Stimulated activated effector memory CD8-positive, alpha-beta T cell treated with anti-CD3 and anti-CD28 coated beads, Interleukin-12 subunit alpha, Interleukin-12 subunit beta, amount 100 ng/mL, for 72 hours (primary cell): Measurements from ENCODE around the gene USP43.

ENCODE experiments used
- ATAC-seq: fragments of 150-1000 bp; cut with Tn5 transposase; 2 replicates; pipeline ENCODE4 v1.10.0; 2021
- DNase-seq, 2 donors: peaks; one replicate each; pipeline ENCODE4 v3.0.0; 2021 to 2022; ENCODE audit warnings: low spot score in 2 of 2
- H3K27ac Mint-ChIP-seq: one replicate; pipeline ENCODE4 v1.8.0; 2022; ENCODE audit warnings: mild to moderate bottlenecking, mixed read lengths
- H3K36me3 Mint-ChIP-seq: one replicate; pipeline ENCODE4 v1.8.0; 2022; ENCODE audit warnings: mild to moderate bottlenecking, mixed read lengths
- H3K4me1 Mint-ChIP-seq: one replicate; pipeline ENCODE4 v1.8.0; 2022; ENCODE audit warnings: mixed read lengths
- H3K4me3 Mint-ChIP-seq: one replicate; pipeline ENCODE4 v1.8.0; 2022; ENCODE audit warnings: mild to moderate bottlenecking, mixed read lengths
- H3K9me3 Mint-ChIP-seq: one replicate; pipeline ENCODE4 v1.8.0; 2022; ENCODE audit warnings: mixed read lengths

USP43 gene

DNA sequence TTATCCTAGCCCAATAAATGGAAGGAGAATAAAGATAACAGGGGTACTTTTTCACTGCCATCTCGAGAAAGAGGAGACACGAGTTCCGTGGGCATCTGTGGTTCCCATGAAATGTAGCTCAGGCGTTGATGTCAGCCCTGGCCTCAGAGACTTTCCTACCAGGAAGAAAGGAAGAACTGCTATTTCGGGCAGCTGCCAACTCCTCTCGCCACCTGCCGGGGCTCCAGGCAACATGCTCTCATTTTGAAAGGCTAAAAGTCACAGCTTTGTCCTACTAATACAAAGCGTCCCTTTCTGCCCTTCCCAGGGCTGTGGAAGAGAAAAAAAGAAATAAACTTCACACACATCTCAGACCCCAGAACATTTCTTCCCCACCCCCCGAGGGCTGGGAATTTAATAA is 80.3 kb downstream of the USP43 start:
- ATAC-seq (no peak), DNase-seq (no peak)
- Mint-ChIP-seq H3K36me3 (no peaks in the 10 kb centered on the region), H3K4me3 (no peak overlapping the region), H3K4me1 (no peaks in the 10 kb centered on the region), H3K9me3 (no peaks in the 10 kb centered on the region), H3K27ac (no peak overlapping the region)

DNA sequence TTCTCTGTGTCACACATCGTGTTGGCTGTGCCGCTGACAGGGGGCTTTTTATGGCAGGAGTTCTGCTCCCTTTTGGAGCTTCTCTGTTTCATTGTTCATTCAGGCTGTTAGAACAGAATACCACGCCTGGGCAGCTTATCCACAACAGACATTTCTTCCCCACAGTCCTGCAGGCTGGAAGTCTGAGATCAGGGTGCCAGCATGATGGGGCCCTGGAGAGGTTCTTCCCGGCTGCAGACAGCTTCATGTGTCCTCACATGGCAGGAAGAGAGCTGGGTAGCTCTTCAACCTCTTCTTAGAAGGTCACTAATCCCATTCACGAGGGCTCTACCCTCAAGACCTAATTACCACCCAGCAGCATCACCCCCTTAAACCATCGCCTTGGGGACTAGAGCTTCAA is 81.0 kb downstream of the USP43 start:
- no peak for ATAC-seq
- Mint-ChIP-seq H3K36me3 (no peaks in the 10 kb centered on the region), H3K9me3 (no peaks in the 10 kb centered on the region), H3K4me1 (no peaks in the 10 kb centered on the region), H3K27ac (no peak overlapping the region), H3K4me3 (no peak overlapping the region)
- no peak for DNase-seq

DNA sequence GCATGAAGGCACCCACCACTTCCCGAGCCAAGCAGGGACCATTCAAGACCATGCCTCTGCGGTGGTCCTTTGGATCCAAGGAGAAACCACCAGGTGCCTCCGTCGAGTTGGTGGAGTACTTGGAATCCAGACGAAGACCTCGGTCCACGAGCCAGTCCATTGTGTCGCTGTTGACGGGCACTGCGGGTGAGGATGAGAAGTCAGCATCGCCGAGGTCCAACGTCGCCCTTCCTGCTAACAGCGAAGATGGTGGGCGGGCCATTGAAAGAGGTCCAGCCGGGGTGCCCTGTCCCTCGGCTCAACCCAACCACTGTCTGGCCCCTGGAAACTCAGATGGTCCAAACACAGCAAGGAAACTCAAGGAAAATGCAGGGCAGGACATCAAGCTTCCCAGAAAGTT is 82.7 kb downstream of the USP43 start:
- ATAC-seq: no peak

DNA sequence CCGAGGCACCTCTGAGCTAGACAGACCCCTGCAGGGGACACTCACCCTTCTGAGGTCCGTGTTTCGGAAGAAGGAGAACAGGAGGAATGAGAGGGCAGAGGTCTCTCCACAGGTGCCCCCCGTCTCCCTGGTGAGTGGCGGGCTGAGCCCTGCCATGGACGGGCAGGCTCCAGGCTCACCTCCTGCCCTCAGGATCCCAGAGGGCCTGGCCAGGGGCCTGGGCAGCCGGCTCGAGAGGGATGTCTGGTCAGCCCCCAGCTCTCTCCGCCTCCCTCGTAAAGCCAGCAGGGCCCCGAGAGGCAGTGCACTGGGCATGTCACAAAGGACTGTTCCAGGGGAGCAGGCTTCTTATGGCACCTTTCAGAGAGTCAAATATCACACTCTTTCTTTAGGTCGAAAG is 83.2 kb downstream of the USP43 start:
- Mint-ChIP-seq H3K27ac (no peak overlapping the region), H3K4me3 (no peak overlapping the region), H3K4me1 (no peaks in the 10 kb centered on the region), H3K9me3 (no peaks in the 10 kb centered on the region), H3K36me3 (no peaks in the 10 kb centered on the region)
- DNase-seq (no peak), ATAC-seq (no peak)

More for the DNA sequence above, 82.7 kb downstream of the USP43 start:
- H3K4me1 Mint-ChIP-seq: no peaks in the 10 kb centered on the region
- no peak overlapping the region for H3K4me3 Mint-ChIP-seq
- no peaks in the 10 kb centered on the region for H3K9me3 Mint-ChIP-seq
- DNase-seq: no peak
- no peak overlapping the region for H3K27ac Mint-ChIP-seq
- H3K36me3 Mint-ChIP-seq: no peaks in the 10 kb centered on the region

DNA sequence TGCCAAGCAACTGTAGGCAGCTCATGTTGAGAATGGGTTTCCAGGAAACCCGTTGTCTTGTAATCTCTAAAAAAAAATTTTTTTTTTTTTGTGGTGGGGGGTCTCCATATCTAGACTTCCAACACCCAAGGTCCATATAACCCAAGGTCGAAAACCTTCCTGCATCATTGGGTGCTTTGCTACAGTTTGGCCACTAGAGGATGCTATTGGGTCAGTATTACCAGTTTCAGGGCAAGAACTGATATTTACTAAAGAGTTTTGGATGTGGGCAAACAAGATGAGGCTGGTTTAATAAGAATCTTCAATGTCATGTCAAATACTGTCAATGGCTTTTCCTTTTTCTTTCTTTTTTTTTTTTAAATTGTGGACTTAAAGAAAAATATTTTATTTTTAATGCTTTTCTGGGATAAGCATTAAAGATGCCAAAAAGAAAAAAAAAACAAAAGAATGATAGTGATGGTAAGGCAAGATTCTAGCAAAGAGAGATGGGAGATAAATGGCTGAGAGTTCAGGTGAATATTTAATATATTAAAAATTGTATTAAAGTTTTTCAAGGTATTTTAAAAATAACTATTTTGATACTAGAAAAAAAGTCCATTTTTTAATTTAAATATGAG is 83.8 kb downstream of the USP43 start:
- no peak overlapping the region for H3K4me3 Mint-ChIP-seq
- ATAC-seq (no peak), DNase-seq (no peak)
- no peak overlapping the region for H3K27ac Mint-ChIP-seq
- no peaks in the 10 kb centered on the region for H3K9me3 Mint-ChIP-seq
- no peaks in the 10 kb centered on the region for H3K4me1 Mint-ChIP-seq
- no peaks in the 10 kb centered on the region for H3K36me3 Mint-ChIP-seq

DNA sequence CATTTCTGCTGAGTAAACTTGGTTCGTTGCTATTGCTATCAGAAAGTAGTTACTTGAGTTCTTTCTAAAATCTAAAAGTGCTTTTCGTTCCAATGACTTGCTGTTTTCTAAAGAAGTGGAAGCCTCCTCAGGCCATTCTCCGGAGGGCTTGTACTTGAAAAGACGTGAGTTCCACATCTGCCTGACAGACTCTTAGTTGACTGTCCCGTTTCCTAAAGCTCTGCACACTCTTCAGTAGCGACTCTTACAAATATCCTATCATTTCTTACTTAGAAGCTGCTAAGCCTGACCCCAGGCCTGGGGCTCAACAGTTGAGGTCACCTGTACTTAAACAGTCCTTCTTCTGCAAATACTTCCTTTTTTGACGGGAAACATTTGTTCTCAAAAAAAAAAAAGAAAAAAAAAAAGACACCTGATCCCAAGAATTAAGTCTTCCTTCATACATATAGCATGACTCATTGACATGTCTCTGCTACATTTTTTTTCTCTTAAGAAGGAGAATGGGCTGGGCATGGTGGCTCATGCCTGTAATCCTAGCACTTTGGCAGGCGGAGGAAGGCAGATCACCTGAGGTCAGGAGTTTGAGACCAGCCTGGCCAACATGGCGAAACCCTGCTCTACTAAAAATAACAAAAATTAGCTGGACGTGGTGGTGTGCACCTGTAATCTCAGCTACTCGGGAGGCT is 84.6 kb downstream of the USP43 start:
- no peak for ATAC-seq
- H3K27ac Mint-ChIP-seq: no peak overlapping the region
- H3K36me3 Mint-ChIP-seq: no peaks in the 10 kb centered on the region
- no peaks in the 10 kb centered on the region for H3K4me1 Mint-ChIP-seq
- no peaks in the 10 kb centered on the region for H3K9me3 Mint-ChIP-seq
- no peak overlapping the region for H3K4me3 Mint-ChIP-seq
- DNase-seq: no peak

DNA sequence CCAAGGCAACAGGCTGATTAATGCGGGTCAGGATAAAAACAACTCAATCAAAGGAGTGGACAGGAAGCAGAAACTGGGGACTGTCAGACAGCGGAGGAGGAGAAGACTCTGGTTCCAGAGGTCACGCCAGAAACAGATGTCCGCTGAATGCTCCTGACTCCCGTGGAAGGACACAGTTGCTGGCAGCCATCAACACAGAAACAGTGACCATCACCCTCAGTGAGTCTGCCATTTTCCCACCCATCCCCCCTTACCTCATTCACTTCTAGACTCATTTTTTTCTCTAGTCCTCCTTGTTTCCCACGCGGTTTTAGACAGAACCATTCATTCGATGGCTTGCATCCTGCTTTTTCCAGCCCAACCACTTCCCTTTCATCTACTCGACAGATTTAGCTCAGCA is 105.2 kb downstream of the USP43 start:
- no peak overlapping the region for H3K4me3 Mint-ChIP-seq
- no peak overlapping the region for H3K27ac Mint-ChIP-seq
- H3K4me1 Mint-ChIP-seq: no peaks in the 10 kb centered on the region
- no peak for ATAC-seq
- DNase-seq: no peak
- H3K36me3 Mint-ChIP-seq: no peaks in the 10 kb centered on the region
- H3K9me3 Mint-ChIP-seq: no peaks in the 10 kb centered on the region

DNA sequence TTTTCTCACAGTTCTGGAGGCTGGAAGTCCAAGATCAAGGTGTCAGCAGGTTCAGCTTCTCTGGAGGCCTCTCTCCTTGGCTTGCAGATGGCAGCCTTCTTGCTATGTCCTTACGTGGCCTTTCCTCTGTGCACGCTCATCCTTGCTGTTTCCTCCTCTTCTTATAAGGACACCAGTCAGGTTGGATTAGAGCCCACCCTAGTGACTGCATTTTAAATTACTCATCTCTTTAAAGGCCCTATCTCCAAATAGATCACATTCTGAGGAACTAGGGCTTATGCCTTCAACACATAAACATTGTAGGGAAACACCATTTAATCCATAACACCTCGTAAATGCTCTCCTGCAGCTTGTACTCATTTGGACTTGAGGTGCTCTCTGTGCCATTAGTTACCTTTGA is 109.8 kb downstream of the USP43 start:
- H3K27ac Mint-ChIP-seq: no peak overlapping the region
- no peak overlapping the region for H3K4me3 Mint-ChIP-seq
- no peaks in the 10 kb centered on the region for H3K9me3 Mint-ChIP-seq
- DNase-seq (no peak), ATAC-seq (no peak)
- H3K36me3 Mint-ChIP-seq: no peaks in the 10 kb centered on the region
- H3K4me1 Mint-ChIP-seq: no peaks in the 10 kb centered on the region

DNA sequence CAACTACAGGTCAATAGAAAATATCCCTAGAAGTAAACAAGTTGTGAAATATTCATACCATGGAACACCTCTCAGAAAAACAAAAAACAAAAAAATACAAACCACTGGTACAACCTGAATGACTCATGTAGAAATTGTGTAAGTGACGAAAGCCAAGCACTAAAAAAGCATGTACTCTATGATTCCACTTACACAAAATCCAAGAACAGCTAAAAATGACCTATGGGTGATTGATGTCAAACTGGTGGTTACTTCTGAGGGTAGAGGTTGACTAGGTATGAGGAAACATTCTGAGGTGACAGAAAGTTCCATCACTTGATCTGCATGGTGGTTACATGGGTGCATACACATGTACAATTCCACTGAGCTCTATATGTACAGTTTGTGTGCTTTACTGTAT is 114.9 kb downstream of the USP43 start:
- H3K27ac Mint-ChIP-seq: no peak overlapping the region
- DNase-seq: no peak
- no peak overlapping the region for H3K4me3 Mint-ChIP-seq
- no peaks in the 10 kb centered on the region for H3K36me3 Mint-ChIP-seq
- H3K4me1 Mint-ChIP-seq: peaks cover 6% of the 10 kb centered on the region
- no peaks in the 10 kb centered on the region for H3K9me3 Mint-ChIP-seq
- peak; percentile 75 for ATAC-seq

DNA sequence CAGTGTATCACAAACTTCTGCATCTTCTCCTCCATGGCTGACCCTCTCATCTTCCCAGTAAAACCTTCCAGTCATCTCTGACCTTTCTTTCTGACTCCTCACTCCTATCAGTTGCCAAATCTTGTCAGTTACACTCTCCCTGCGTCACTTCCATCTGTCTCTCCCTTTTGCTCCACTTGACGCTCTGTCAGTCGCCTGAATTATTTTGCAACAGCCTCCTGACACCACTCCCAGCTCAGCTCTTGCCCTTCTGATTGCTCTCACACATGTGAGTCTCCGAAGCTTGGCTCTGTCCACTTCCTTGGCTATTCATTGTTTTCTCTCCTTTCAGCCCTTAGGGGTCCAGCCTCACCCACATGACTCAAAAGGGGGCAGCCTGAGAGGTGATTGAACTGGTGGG is 118.3 kb downstream of the USP43 start:
- H3K4me3 Mint-ChIP-seq: no peak overlapping the region
- H3K36me3 Mint-ChIP-seq: no peaks in the 10 kb centered on the region
- DNase-seq (no peak), ATAC-seq (peak; percentile 48)
- no peak overlapping the region for H3K27ac Mint-ChIP-seq
- H3K9me3 Mint-ChIP-seq: no peaks in the 10 kb centered on the region
- peaks cover 6% of the 10 kb centered on the region for H3K4me1 Mint-ChIP-seq

DNA sequence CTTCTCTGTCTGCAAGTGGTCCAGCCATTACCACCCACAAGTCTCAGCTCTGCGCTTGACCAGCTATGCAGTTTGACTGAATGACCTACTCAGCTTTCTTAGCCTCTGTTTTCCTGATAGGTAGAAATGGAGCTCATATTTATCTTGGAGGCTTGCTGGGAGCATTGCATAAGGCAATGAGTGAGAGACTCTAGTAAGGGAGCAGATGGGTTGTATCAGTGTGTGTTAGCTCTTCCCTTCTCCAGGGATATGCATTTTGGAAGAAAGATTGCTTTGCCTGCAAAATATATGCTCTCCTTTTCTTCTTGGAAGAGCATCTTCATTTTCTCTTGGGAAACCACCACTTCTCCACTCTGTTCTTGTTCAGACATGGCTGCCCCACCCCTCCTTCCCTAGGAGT is 120.0 kb downstream of the USP43 start:
- Mint-ChIP-seq H3K4me1 (peaks cover 6% of the 10 kb centered on the region), H3K4me3 (no peak overlapping the region), H3K9me3 (no peaks in the 10 kb centered on the region), H3K27ac (no peak overlapping the region), H3K36me3 (no peaks in the 10 kb centered on the region)
- no peak for ATAC-seq
- no peak for DNase-seq

DNA sequence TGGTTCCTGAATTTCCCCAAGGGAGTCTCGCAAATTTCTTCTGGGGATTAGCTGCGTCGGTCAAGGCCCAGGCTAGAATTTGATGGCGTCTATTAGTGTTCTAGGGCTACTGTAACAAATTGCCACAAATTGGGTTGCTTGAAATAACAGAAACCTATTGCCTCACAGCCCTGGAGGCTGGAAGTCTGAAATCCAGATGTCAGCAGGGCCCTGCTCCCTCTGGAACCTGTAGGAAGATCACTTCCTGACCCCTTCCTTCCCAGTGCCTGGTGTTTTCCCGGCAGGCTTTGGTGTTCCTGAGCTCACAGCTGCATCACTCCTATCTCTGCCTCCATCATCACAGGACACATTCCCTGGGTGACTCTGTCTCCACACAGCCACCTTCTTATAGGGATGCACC is 121.7 kb downstream of the USP43 start:
- no peak overlapping the region for H3K27ac Mint-ChIP-seq
- no peak for ATAC-seq
- H3K4me3 Mint-ChIP-seq: no peak overlapping the region
- H3K36me3 Mint-ChIP-seq: no peaks in the 10 kb centered on the region
- H3K9me3 Mint-ChIP-seq: no peaks in the 10 kb centered on the region
- no peak for DNase-seq
- H3K4me1 Mint-ChIP-seq: peaks cover 6% of the 10 kb centered on the region

DNA sequence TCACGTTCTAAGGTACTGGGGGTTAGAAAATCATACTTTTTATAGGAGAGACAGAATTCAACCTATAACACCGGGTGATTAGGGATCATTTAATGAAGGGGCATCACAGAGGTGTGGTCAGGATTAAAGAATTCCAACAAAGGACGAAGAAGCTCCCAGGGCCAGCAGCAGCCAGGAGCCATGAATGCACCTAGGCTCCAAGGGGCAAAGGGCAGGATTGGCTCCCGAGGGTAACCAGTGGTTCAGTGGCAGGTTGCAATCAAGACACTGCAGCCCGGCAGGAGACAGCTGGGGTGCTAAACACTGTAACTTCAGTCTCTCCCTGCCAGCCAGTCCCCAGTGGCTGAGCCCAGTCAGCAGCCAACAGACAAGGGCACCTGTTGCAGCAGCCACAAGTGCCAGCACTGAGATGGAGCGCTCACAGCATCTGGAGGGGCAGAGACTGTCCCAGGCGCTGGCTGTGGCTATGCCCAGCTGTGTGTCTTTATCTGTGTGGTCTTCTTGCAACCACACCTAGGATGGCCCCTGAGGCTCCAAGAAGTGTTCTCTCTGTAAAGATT is 122.2 kb downstream of the USP43 start:
- no peaks in the 10 kb centered on the region for H3K9me3 Mint-ChIP-seq
- ATAC-seq (no peak), DNase-seq (no peak)
- H3K4me3 Mint-ChIP-seq: no peak overlapping the region
- no peaks in the 10 kb centered on the region for H3K36me3 Mint-ChIP-seq
- peaks cover 6% of the 10 kb centered on the region for H3K4me1 Mint-ChIP-seq
- H3K27ac Mint-ChIP-seq: no peak overlapping the region

DNA sequence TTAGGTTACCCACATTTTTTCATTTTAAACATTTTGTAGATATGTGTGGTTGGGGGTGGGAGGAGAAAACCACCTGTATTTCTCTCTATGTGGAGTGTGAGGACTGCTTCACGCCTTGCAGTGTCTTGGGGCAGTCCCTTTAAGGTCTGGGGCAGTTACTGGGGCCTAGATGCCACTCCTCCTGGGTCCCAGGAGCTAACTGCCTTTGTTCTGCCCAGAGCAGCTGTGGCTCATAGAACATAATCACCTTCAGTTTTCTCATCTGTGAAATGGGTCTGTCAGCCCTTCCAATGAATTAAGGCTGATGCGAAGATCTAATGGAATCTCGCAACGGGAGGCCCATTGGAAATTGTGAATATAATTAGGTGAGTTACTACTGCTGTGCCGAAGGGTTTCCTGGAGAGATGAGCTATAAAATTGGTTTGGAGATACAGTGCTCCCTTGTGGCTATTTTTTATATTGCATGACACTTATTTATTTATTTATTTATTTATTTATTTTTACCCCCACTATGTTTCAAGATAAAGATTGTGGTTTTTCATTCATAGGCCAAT is 123.1 kb downstream of the USP43 start:
- no peak overlapping the region for H3K4me3 Mint-ChIP-seq
- H3K36me3 Mint-ChIP-seq: no peaks in the 10 kb centered on the region
- DNase-seq (no peak), ATAC-seq (peak; percentile 50)
- H3K4me1 Mint-ChIP-seq: peaks cover 4% of the 10 kb centered on the region
- H3K9me3 Mint-ChIP-seq: no peaks in the 10 kb centered on the region
- H3K27ac Mint-ChIP-seq: no peak overlapping the region

DNA sequence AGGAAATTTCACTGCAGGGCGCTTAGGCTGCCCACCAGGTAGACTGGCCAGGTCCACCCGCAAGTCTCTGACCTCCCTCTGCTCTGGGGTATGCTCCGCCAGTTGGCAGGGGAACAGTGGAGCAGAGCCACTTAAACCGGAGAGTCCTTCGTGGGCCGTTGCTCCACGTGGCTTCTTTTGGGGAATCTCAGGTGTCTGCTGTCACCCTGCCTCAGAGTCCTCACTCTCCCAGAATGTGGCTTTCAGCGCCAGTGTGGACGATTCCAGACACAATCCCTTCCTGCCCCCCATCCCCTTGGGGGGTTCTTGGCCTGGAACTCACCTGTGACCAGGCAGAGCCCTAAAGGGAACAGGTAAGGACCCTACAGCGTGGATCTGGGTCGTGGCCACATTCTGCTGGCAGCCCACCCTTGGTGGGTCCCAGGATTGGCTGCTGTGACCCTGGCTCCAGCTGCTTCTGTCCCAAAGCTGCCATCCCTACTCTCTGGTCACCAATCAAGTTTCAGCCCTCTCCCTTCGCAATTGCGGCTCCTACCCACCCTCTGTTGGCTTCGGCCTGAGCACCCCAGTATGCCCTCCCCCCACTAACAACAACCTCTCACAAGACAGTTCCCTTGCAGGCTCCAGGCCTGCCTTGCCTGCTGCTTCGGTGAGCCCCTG is 123.8 kb downstream of the USP43 start:
- DNase-seq (no peak), ATAC-seq (no peak)
- H3K36me3 Mint-ChIP-seq: no peaks in the 10 kb centered on the region
- no peaks in the 10 kb centered on the region for H3K9me3 Mint-ChIP-seq
- H3K4me3 Mint-ChIP-seq: no peak overlapping the region
- H3K27ac Mint-ChIP-seq: no peak overlapping the region
- H3K4me1 Mint-ChIP-seq: no peaks in the 10 kb centered on the region

DNA sequence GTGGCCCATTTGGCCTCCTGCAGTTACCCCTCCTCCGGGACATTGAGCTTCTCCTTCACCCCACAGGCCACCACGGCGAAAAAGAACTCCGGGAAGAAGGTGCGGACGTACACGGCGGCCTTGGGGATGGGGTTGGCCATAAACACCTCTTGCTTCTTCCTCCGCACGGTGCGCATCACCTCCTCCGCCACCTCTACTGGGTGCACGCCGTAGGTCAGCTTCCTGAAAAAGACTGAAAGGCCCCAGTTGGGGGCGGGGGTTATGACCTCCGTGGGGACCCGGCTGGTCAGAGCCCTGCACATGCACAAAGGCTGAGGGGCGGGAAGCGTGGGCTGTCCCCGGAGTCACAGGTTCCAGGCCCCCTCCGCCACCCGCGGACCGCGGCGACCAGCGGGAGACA is 126.1 kb downstream of the USP43 start:
- DNase-seq (no peak), ATAC-seq (no peak)
- no peak overlapping the region for H3K27ac Mint-ChIP-seq
- no peaks in the 10 kb centered on the region for H3K9me3 Mint-ChIP-seq
- H3K36me3 Mint-ChIP-seq: no peaks in the 10 kb centered on the region
- no peaks in the 10 kb centered on the region for H3K4me1 Mint-ChIP-seq
- no peak overlapping the region for H3K4me3 Mint-ChIP-seq
